ENCODE data around the gene ITGB5.
A peak's percentile ranks its signal among the peaks of the same experiment; 100 is the strongest.

Gene ITGB5

DNA sequence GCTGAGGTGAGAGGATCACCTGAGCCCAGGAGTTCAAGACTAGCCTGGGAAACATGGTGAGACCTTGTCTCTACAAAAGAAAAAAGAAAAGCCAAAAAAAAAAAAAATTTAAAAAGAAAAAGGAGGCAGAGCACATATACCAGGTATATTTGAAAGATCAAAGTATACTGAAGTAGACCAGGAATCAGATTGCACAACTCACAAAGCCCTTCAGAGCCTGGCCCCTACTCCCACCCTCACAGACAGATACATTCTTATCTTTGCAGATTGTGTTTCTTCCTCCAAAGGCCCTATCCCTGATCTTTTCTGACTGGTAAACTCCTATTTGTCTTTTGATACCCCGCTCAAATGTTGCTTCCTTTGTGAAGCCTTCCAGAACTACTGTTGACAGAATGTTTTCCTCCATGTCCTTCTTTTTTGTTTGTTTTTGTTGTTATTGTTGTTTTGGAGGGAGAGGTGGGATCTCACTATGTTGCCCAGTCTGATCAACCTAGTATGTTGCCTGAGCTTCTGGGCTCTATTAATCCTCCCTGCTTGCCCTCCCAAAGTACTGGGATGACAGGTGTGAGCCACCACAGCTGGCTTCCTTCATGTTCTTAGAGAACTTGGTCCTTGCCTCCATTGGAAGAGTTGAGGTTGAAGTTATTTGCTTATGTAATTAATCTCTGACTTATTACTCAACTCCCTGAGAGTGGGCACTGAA lies 9.8 kb upstream of the ITGB5 start:
- DNase-seq (ENCODE audit: low read depth, low spot score) = no peak

DNA sequence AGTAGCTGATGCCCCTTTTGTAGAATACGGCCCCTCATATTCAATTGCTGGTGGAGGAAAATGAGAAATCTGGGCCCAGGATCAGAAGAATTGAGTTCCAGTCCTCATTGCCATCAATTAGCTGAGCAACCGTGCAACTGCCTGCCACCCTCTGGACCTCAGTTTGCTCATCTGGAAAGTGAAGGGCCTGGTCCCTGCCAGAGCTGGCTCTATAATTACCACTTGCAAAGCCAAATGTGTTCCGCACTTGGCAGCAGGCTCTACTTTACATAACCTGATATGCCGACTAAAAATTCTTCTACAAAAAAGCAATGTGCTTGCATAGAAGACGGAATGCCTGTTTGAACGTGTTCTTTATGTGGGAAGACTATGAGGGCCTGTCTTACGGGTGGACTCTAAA lies 8.6 kb upstream of the ITGB5 start:
- DNase-seq (ENCODE audit: low read depth, low spot score) = no peak

DNA sequence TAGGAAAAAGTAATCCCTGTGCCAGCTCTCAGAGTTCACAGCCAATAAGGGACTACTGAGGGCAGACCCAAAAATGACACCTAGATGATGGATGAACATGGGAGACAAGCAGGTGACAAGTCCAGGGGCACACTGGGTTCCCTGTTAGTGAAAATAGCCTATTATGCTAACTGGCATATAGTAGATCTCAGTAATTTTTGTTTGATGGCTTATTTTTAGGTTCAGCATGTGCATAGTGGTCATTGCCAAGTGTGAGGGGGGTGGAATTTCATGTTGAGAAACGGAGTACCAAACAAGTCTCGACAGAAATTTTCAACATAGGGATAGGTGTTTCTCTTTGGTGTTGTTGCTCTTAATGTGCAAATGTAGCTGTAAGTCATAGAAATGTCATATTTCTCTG lies 6.4 kb upstream of the ITGB5 start:
- no peak for DNase-seq (ENCODE audit: low read depth, low spot score)

DNA sequence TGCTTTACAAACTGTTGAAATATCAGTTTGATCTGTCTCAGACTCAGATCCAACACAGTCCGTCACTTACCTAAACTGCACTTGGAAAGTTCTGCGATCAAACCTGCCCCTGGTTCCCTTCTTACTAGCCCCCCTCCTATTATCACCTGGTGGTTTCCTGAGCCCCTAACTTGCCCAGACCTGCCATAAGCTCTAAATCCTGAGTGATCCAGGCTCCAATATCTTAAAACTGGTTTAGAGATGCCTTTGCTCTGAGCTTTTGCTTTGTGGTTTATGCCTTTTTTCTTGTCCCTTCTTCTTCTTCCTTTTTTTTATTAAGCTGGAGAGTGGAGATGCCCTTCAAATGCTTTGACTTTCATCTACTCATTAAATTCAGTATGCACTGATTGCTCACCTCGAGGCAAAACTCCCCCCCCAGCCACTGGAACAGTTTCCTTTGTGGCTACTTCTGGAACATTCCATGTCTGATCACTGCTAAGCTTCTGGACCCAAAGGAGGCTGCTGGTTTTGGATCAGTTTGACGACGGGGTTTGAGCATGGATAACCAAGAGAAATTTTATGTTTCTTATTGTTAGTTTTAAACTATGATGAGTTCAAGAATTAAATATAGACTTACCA lies 3.5 kb upstream of the ITGB5 start:
- no peak for DNase-seq (ENCODE audit: low read depth, low spot score)

DNA sequence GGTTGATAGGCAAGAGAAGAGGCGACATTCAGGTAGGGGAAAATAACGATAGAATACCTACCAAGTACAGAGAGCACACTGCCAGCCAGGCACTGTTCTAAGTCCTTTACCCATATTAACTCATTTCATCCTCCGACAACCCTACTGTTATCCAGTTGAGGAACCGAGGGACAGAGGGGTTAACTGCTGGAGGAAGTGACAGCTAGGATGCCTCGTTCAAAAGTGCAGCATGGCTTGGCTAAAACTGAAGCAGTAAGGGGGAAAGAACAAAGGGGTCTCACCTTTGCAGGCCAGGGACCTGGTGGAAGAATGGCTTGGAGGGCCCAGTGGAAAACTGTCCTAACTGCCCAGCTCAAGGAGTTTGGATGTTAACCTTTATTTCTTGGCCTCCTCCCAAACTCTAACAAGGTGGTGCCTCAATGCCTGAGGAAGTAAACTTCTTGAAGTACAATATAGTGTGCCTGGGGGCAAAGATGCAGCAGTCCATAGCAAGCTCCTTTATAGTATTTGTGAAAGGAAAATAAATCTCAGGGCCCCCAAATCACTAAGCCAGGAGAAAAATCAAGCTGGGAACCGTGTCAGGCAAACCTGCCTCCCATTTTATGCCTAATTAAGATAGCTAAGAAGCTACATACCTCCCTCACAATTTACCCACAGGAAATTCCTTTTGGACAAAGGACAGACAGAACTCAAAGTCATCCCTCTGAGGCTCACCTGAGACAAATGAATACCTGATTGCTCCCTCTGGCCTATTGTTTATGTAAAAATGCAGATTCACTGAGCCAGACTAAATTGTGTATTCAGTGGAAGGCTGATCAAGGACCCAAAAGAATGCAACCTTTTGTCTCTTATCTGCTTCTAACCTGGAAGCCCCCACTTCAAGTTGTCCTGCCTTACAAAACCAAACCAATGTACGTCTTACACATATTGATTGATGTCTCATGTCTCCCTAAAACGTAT lies 1.6 kb upstream of the ITGB5 start:
- peak; percentile 73 for DNase-seq (ENCODE audit: low read depth, low spot score)

DNA sequence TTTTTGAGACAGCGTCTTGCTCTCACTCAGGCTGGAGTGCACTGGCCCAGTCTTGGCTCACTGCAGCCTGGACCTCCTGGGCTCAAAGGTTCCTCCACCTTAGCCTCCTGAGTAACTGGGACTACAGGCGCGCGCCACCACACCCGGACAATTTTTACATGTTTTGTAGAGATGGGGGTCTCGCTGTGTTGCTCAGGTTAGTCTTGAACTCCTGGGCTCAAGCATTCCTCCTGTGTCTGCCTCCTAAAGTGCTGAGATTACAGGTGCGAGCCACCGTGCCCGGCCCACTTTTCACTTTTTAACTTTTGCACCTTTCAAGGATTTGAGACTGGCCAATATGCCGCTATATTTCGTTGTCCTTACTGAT lies 750 bp upstream of the ITGB5 start:
- no peak for DNase-seq (ENCODE audit: low read depth, low spot score)

DNA sequence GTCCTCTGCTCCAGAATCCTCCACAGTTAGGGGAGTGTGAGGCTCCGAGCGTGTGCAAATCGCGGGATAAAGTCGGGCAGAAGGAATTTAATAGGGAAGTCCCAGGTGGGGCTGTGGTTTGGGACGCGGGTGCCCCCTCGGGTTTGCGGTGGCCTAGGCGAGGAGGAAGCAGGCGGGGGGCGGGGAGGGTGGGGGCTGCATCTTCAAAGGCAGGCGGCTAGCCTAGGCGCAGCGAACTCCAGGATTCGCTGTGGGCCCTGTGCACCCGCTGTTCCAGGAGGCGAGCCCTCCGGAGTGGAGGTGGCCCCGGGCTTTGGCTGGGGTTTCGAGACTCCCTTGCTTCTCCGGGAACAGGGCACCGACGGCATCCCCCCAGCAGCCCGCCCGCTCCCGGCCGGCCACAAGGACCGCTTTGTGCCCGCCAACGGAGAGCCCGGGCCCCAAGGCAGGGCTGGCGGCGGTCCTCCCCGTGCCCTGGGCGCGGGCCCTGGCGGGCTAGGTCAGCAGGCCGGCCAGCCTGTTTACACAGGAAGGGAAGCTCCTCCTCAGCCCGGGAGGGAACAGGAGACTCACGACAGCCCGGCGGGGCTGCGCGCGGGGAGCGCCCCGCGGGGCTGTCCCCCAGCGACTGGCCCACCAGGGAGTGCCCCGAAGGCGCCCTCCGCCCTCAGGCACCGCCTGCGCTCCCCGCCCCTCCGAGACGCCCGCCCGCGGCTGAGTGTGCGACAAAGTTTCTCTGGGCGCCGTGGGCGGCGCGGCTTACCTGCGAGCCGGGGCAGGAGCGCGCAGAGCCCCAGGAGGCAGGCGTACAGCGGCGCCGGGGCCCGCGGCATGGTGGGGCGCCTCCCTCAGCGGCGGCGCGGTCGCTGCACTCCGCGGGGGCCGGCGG lies 753 bp downstream of the ITGB5 start:
- DNase-seq (ENCODE audit: low read depth, low spot score) = no peak

DNA sequence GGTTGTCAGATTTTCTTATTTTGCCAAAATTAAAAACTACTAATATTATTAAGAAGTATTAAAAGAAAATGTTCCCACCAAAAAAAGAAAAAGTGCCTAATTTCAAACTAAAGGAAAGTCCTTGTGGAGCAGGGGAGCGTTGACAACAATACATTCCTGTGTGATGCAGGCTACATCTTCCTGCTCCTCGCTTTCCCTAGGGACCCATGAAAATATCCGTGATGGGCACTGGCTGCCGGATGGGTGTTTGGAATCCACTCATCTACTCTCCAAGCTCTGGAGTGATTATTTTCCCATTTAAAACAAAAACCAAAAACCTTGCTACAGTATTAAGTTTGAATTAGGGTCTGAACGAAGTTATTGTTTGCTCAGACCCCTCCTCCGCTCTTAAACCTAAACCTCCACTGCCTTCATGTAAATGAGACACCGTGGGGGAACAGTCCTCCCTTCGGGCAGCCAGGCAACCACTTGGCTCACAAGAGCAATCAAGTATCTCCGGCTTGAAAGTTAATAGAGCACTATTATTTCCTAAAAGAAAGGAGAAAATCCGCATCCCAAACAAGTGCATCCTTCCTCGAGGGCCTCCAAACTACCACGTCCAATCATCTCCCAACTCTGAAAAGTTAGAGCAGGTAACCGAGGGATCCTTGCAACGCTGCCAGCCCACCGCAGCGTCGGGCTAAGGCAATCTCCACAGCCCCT lies 1.5 kb downstream of the ITGB5 start:
- no peak for DNase-seq (ENCODE audit: low read depth, low spot score)

DNA sequence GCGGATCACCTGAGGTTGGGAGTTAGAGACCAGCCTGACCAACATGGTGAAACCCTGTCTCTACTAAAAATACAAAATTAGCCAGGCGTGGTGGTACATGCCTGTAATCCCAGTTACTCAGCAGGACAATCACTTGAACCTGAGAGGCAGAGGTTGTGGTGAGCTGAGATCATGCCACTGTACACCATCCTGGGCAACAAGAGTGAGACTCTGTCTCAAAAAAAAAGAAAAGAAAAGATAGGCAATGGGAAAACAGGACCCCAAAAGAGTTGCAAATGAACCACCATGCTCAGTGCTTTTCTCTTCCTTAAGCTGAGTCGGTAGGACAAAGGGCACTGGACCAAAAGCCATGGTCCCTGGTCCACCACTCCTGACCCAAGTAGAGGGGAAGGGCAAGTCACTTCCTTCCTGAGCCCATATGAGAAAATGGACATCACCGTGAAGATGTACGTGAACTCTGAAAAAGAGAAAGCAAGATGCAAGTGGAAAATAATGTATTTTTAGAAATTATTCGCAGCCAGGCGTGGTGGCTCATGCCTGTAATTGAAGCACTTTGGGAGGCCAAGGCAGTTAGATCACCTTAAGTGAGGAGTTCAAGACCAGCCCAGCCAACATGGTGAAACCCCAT lies 2.6 kb downstream of the ITGB5 start:
- no peak for DNase-seq (ENCODE audit: low read depth, low spot score)

DNA sequence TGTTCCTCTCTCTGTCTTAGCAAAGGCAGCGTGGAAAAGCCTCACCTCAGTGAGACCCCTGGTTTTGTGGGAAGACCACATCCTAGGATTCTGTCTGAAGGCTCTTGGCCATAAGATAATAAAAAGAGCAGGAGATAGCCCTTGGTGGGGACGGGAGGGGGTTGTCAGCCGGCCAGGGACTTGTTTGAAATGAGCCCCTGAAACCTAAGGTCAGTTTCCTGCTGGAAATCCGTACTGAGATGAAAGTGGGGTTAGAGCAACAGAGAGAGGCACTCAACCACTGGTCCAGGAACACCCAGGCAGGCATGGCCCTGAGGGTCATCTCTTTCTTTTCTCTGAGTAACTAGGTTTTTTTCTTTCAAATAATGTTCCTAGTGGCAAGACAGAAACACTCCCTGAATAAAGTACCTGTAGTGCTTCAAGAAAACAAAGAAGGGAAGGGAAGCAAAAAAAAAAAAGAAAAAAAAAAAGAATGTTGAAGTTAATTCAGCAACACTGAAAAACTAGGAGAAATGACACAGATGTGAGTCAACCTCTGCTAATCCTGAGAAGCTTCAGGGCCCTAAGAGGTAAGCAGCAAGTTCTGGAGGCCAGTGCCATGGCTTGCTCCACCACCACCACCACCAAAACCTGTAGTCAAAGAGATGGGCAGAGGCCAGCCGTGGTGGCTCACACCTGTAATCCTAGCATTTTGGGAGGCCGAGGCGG lies 3.2 kb downstream of the ITGB5 start:
- DNase-seq (ENCODE audit: low read depth, low spot score) = no peak

DNA sequence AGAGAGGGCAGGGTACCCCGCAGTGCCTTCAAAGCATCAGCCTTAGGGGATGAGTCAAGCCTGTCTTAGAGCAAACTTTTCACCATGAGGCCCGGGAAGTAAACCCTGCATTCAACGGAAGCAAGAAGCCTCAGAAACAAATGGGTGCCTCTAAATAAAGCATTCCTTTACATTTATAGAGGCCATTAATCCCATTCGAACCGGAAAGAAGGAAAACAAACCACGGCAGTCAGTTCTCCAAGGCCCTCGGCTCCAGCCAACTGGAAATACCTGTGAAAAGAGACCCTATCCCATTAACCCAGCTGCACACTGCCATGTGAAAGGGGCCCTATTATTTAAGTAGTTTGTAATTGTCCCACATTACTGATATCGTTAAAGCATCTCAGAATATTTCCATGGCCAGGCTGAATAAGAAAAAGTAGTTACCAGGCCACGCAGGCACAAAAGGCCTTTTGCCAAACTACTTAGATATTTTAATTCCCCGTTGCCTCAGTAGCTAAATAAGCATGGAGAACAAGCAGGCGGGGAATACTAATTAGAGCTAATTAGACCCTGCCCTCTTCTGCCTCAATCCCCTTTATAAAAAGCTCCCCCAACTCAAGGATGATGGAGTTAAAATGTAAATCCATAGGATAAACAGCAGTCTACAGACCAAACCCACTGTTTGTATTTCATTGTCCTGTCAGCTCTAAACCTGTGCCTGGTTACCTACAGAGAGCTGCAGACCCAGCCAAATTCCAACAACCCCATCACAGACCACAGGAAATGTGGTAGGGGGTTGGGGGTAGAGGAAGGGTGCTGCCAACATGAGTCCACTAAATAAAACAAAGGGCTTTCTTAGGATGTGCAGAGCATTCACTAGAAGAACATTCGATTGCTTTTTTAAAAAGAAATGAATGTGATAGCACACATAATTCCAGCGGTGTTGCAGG lies 4.1 kb downstream of the ITGB5 start:
- DNase-seq (ENCODE audit: low read depth, low spot score) = no peak

DNA sequence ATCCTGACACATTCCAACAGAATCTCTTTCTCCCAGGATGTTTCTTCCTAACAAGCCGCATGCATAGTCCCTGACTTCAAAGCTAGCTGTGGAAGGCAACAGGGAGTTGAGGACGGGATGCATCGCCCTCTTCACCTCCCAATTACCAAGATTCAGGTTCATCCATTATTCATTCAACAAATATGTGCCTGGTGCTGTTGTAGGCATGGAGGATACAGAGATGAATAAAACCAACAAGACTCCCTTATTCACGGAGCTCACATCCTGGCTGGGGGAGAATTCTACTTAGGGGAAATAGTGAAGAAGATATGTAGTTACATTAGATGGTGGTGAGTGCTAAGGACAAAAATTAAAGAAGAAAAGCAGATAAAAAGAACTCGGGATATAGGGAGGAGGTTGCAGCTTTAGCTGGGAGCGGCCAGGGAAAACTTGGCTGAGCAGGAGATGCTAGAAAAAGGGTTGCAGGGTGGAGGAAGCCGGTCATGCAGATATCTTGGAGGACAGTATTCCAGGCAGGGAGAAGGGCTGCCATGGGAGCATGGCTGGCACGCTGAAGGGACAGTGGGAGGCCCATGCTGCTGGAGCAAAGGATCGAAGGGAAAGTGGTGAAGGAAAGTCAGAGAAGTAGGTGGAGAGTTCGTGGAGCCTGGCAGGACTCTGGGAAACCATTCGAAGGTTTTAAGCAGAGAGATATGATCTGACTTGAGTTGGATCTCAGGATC lies 5.0 kb downstream of the ITGB5 start:
- no peak for DNase-seq (ENCODE audit: low read depth, low spot score)

DNA sequence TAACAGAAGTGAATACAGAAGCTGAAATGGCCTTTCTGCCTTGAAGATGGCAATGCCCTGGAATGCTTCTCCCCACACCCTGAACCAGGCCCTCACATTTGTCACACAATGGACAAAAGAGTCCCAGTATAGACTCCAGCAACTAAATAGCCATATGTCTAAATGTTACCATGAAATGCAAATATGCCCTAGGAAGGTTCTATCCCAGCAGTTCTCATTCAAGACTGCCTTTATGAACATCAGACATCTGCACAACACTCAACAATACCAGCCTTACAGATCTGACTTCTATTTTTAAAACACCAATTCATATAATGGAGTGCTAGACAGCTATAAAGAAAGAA lies 7.9 kb downstream of the ITGB5 start:
- DNase-seq (ENCODE audit: low read depth, low spot score) = no peak

DNA sequence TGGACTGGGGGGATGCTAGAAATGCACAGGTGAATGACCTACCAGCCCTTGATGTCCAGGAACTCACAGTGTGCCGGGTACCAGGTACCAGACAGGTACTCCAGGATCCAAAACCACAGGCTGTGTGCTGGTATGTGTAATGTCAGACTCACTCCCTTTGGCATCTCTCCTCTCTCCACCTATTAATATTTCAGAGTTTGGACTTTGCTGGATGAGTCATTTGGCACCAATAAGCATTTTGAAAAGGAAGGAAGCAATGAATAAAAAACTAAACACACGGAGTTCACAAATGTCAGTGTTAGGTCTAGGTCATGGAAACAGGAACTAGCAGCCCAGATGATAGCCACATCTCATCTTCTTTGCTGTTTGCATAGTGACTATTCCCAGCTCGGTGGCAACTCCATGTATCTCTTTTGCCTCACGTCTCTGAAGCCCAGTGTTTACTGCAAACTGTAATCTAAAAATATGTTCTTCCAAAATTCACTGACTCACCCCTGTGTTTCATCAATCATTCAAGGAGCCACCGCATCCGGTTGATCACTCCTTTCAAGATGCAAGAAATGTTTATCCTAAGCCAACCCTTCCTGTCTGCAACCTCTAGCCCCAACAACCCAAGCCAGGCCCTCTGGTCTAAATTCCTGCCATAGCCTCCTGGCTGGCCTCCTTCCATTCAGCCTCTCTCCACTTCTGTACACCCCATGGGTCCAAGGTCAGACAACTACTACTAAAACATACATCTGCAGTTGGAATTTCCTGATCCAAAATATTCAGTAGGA lies 8.4 kb downstream of the ITGB5 start:
- DNase-seq (ENCODE audit: low read depth, low spot score) = no peak

DNA sequence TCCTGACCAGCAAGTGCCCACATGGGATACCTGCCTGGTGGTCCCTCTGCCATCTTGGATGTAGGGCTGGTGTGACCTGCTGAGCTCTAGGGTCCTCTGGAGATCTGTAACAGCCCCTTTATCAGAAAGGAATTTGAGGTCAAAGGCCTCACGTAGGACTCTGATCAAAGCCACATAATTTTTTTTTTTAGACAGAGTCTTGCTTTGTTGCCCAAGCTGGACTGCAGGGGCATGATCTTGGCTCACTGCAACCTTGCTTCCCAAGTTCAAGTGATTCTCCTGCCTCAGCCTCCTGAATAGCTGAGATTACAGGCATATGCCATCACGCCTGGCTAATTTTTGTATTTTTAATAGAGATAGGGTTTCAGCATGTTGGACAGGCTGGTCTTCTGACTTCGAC lies 9.5 kb downstream of the ITGB5 start:
- DNase-seq (ENCODE audit: low read depth, low spot score) = no peak

DNA sequence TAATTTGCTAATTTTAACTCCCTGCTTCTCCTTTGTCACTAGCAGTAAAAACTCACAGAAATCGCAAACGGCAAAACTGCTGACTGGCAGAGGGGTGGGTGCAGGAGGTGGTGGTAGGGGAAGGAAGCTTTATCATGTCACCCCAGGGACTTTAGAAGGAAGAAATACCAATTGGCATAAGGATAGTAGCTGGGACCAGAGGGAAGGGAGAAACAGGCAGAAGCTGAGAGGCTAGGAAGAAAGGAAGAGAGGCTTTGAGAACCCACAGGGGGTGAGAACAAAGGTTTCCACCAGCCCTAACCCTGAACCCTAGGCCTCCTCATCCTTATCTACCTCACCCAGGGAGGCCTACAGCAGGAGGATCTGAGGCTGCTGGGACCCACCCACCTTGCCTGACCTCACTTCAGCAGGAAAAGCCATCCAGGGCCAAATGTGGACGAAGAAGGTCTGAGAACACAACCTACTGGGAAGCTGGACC lies 10.7 kb downstream of the ITGB5 start:
- no peak for DNase-seq (ENCODE audit: low read depth, low spot score)

DNA sequence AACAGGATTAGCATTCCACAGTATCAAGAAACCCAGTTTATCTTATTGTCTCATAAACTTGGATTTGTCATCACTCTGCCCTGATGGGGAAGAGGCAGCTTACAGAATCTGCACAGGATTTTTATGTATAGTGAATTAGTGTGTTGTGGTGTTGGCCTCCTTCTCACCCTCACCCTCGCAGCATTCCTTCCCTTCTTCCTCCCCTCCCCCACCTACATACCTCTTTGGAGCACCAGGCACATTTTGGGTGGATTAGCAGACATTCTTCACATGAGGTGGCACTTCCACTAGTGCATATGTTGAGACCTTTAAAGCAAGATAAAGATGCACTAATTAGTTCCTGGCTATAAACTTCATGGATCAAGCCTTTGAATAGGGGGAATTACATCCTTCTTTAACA lies 13.9 kb downstream of the ITGB5 start:
- no peak for DNase-seq (ENCODE audit: low read depth, low spot score)
